Measurements from ENCODE around the gene REV3L. TPM values are rescaled to one million over a fixed set of nuclear protein-coding genes. Genes with fewer than 3 reads are reported as not detected.
A peak's percentile ranks its signal among the peaks of the same experiment; 100 is the strongest.
"Not testable (repeated sequence)": the region's sequence is repeated elsewhere in the genome, so short reads cannot be mapped to it uniquely, and the experiment has no call there.

REV3L gene
- total RNA-seq, 1 donor from 2014 or later = 93.3 TPM

DNA sequence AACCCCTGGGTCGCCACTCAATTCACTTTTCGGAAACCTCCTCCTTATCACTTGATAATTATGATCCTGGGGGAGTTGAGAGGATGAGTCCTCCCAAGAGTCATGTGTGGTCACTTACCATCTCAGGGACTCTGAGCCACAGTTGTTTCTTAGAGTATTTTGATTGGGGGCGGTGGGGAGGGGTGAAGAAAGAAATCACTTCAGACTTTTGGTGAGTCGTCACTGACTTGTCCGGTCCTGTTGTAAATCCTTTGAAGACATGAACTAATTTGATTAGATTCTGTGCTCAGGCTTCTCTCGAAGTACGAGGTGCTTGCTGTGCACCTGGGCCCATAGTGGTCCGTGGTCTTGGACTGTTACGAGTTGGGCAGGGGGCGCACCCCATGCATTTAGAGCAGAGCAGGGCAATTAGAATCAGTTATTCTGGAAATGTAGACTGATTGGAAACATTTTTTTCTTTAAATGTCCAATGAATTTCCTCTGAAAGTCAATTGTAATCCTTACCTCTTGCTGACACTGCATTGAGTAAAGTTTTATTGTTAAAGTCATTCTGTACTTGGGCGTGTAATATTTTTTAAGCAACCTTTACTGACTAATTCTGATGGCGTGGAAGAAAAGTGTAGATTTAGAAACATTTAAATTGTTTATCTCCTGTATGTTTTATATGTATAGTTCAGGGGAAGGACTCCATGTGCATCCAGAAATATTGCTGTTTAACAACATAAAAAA is 222.3 kb downstream of the REV3L start:
- DNase-seq = no peak

DNA sequence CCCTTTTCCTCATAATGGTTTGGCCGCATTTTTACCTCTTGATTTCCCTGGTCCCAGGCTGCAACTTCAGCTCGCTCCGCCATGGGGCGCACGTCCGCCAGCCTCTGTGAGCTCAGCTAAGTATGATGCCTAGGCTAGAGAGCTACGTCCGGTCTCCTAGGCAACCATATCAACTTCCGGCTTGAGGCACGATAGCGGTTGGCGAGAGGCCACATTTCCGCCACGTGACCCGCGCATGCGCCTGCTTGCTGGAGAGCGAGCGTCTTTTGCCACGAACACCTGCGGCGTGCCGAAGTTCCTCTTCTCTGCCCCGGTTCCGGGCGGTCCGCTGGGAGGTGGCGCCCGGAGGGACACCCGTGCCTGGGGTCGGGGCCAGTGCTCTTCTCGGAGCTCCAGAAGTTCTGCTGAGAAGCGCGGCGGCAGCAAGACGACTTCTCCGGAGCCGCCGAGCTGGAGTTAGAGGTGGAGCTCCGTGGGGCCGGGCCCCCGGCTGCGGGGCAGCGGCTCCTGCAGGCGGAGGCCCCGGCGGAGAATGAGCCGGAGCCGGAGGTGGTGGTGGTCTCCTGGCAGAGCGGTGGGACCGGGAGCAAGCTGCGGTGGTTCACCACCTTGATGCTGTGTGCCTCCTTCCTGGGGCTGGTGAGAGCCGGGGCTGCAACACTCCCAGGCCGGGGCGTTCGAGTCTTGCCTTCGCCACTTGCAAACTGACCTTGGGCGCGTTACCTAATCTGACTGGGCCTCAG is 223.8 kb downstream of the REV3L start:
- DNase-seq = peak; percentile 100

DNA sequence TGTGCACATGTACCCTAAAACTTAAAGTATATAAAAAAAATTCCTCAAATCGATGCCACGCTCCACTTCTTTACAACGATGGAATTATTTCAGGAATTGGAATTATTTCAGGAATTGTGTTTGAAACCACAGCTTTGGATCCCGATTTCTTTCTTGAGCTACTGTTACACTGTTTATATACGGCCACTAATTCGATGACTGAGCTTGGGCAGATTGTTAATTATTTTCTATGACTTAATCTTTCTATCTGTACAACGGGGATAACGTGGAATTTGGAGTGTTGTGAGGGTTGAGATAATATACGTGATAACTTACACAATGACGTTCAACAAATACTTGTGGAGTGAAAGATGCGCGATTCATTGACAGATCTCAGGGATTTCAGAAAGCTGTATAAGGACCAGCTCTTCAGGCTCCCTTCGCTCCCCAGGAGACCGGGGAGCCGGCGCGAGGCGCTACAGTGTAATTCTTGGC is 224.4 kb downstream of the REV3L start:
- DNase-seq = no peak

DNA sequence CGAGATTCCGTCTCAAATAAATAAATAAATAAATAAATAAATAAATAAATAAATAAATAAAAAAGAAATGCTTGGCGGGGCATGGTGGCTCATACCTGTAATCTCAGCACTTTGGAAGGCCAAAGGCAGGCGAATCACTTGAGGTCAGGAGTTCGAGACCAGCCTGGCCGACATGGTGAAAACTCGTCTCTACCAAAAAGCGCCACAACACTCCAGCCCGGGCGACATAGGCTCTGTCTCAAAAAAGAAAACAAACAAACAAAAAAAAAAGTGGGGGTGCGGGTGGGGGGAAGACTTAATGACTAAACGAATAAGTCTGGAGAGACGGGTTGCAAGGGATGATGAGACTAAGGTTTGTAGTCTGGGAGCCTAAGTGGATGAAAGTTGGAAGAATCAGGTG is 225.0 kb downstream of the REV3L start:
- no peak for DNase-seq

DNA sequence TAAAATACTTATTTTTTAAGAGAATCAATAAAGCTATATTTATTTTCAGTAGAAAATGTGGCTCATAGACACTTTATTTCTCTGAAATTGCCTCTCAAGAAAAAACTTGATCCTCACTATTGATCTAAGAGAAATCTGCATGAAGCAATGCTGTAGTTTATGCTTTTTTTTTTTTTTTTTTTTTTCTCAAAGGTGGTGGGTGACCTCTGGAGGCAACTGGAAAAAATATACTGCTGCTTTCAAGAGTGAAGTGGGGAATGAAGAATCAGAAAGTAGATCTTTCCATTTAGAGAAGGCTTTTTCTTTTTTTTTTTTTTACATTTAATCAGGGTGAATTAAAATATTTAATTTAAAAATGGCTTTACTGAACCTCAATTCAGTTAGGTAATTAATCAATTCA is 226.4 kb downstream of the REV3L start:
- no peak for DNase-seq

DNA sequence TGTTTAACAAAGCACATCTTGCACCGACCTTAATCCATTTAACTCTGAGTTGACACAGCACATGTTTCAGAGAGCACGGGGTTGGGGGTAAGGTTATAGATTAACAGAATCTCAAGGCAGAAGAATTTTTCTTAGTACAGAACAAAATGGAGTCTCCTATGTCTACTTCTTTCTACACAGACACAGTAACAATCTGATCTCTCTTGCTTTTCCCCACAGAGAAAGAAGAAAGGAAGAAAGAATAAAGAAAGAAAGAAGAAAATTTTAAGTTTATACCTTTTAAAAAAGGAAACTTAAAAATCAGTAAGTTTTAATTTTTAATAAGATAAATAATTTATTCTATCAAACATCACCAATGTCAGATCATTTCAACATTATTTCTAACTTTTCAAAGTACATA is 227.2 kb downstream of the REV3L start:
- not testable (repeated sequence) for DNase-seq

DNA sequence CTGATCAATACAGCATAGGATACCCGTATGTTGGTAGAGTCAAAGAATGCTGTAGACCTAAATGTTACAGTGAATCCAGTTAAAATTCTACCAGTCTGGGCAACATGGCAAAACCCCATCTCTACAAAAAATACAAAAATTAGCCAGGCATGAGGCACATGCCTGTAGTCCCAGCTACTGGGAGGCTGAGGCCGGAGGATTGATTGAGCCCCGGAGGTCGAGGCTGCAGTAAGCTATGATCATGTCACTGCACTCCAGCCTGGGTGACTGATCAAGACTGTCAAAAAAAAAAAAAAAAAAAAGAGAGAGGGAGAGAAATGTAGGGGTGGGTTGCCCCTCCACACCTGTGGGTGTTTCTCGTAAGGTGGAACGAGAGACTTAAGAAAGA is 228.2 kb downstream of the REV3L start:
- DNase-seq = no peak

DNA sequence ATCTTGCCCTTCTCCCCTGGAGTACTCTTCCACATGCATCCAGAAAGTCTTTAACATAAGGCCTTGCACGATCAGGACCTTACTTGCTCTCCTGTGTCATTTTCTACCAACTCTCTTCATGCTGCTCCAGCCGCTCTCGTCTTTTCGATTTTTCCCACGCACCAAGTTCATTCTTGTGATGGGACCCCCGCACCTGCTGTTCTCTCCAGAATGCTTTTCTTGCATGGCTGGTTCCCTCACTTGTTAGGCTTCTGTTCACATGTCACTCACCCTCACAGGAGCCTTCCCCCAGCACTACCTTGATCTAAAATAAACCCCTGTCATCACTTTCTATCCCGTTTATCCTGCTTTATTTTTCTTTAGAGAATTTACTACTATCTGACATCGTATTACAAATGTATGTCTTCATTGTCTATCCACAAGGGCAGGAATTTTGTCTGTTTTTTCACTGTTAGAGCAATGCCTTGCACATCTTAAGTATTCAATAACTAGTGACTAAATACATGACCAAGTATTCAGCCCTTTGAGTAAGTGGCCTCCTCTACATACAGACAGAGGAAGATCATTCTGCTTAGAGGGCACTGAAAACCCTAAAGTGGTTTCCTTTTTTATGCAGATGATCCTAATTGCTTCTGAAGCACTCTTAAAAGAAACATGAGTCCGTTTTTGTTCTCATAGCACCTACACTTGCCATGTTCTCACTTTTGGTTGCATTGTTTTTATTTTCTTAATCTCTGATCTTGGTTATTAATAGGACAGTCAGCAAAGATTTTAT is 228.8 kb downstream of the REV3L start:
- no peak for DNase-seq

DNA sequence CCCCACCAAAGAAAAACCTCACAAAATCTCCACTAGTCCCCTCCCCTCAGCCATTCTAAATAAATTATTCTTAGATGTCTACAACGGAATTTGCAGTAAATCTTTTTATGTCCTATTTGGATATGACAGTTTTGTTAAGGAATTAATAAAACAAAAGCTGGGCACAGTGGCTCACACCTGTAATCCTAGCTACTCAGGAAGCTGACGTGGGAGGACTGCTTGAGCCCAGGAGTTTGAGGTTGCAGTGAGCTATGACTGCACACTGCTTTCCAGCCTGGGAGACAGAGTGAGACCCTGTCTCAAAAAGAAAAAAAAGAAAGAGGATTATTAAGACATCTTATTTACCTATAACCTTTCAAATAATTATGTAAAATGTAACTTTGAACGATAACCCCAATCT is 230.3 kb downstream of the REV3L start:
- DNase-seq = no peak

DNA sequence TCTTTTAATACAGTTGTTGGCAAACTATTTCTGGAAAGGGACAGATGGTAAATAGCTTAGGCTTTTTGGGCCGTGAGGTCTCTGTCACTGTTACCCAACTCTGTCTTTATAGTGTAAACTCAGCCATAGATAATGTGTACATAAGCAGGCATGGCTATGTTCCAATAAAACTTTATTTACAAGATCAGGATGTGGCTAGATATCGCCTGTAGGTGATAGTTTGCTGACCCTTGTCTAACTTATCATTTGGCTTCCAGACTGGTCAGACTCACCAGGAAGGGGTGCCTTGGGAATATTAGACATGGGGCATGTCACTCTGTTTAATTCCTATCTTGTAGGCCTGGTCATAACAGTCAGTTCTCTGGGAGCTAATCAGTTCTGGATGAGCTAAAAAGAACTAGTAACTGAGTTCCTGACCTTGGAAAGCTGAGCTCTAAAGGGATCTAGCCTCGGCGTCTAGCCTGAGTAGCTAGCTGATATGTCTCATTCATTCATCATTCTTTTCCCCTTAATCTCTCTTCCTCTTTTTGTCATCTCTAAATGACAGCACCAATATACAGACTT is 232.1 kb downstream of the REV3L start:
- DNase-seq = no peak

Other genes with a start within 250 kb of the REV3L start
- 10.5 TPM for gene TRAF3IP2, start 122.7 kb upstream of the REV3L start, total RNA-seq